Panc1 (cell line): ENCODE measurements around the gene TOGARAM2.

Source experiments
- POLR2AphosphoS5 ChIP-seq: IDR thresholded peaks from 2 replicates; pipeline ENCODE4 v1.6.1; 2012; ENCODE audit warnings: mild to moderate bottlenecking, low read depth, low read length, moderate library complexity
- TF ChIP-seq, protein P1 (sequence below): fragments of 450-650 bp; IDR thresholded peaks from 2 replicates; pipeline ENCODE4 v1.5.1; 2017; ENCODE audit warnings: mild to moderate bottlenecking

DNA sequence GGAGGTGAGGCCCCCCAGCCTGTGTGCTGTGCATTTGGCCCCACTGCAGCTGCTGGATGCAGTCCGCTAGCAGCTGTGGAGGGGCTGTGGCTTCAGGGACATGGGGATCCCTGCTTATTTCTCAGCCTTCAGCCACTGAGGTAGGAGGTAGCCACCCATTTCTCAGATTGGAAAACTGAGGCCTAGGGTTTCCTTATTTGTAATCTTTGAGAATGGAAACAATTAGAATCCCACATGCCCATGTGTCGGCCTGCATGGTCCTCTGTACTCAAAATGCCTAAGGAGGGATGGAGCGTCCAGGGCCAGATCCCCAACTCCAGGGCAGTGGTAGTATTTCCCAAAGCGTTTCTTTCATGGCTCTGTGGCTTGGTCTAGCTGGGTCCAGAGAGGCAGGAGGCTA is 42.1 kb downstream of the TOGARAM2 start:
- TF ChIP-seq, protein P1, sequence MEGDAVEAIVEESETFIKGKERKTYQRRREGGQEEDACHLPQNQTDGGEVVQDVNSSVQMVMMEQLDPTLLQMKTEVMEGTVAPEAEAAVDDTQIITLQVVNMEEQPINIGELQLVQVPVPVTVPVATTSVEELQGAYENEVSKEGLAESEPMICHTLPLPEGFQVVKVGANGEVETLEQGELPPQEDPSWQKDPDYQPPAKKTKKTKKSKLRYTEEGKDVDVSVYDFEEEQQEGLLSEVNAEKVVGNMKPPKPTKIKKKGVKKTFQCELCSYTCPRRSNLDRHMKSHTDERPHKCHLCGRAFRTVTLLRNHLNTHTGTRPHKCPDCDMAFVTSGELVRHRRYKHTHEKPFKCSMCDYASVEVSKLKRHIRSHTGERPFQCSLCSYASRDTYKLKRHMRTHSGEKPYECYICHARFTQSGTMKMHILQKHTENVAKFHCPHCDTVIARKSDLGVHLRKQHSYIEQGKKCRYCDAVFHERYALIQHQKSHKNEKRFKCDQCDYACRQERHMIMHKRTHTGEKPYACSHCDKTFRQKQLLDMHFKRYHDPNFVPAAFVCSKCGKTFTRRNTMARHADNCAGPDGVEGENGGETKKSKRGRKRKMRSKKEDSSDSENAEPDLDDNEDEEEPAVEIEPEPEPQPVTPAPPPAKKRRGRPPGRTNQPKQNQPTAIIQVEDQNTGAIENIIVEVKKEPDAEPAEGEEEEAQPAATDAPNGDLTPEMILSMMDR = no peak
- no peak for TF ChIP-seq POLR2AphosphoS5
